HCT116 (cell line): Measurements from ENCODE around the gene LRRN2. TPM values are rescaled to one million over a fixed set of nuclear protein-coding genes. Genes with fewer than 3 reads are reported as not detected.

Source experiments
- ATAC-seq: fragments of 200-7000 bp; cut with Tn5 transposase; 2 replicates; pipeline ENCODE4 v1.9.1; 2020; ENCODE audit warnings: mild to moderate bottlenecking, moderate library complexity
- BruUV-seq: library from RNA; stranded (reverse); fragments of 400-500 nt; replicated peaks from 2 replicates; lab custom pipeline; 2021; lab: Mats Ljungman, UMichigan
- CTCF ChIA-PET: fragments of 300-600 bp; sonication (Branson Sonifier 250); formaldehyde crosslinking; loops from one replicate; lab custom pipeline; 2021; ENCODE audit warnings: antibody characterized with exemption; lab: Charles Lee
- POLR2A ChIA-PET: fragments of 300-600, 350-600 bp; sonication (Branson Sonifier 250); formaldehyde crosslinking; loops from one replicate; lab custom pipeline; 2021; ENCODE audit warnings: antibody characterized with exemption; lab: Charles Lee
- RAD21 ChIA-PET, 2 experiments: fragments of 300-600 bp; sonication (Branson Sonifier 250); formaldehyde crosslinking; loops; one replicate each; lab custom pipeline; 2023; ENCODE audit warnings: low total read pairs in 2 of 2; ENCODE audit not compliant: uncharacterized antibody in 2 of 2, unreplicated experiment in 2 of 2, low non-redundant PET in 1 of 2; lab: Charles Lee
- DNase-seq: peaks from one replicate; pipeline ENCODE4 v3.0.0-alpha.2; 2010; ENCODE audit warnings: low read depth, low spot score
- H2AFZ ChIP-seq: fragments of 200-600 bp; shearing (Covaris generic), sonication (generic); 2 replicates; pipeline ENCODE4 v1.6.1; 2017; ENCODE audit warnings: low read depth, mixed run types, mixed read lengths, antibody characterized with exemption, low read length; ENCODE audit not compliant: poor library complexity, severe bottlenecking
- H3K27ac ChIP-seq: 2 replicates; pipeline ENCODE4 v1.5.1; 2012; ENCODE audit warnings: low read depth, low read length
- H3K27me3 ChIP-seq: fragments of 200-600 bp; sonication (generic); 2 replicates; pipeline ENCODE4 v1.6.1; 2016; ENCODE audit warnings: mixed run types, low read length, mixed read lengths; ENCODE audit not compliant: insufficient read depth
- H3K36me3 ChIP-seq, 2 experiments: fragments of 200-500 bp in 1 of 2; fragments of 200-600 bp in 1 of 2; sonication (Bioruptor generic) in 1 of 2; sonication (generic) in 1 of 2; 2 replicates each; pipeline versions ENCODE4 v1.5.1 to v1.6.1; 2014 to 2016; ENCODE audit warnings: low read length in 2 of 2, inconsistent platforms in 1 of 2, mixed read lengths in 1 of 2, mixed run types in 1 of 2; ENCODE audit not compliant: insufficient read depth in 2 of 2, control insufficient read depth in 1 of 2
- H3K4me1 ChIP-seq, 2 experiments: fragments of 200-600 bp in 1 of 2; sonication (generic) in 1 of 2; 2 replicates each; pipeline versions ENCODE4 v1.5.1 to v1.6.1; 2012 to 2017; ENCODE audit warnings: low read length in 2 of 2, inconsistent platforms in 1 of 2, mild to moderate bottlenecking in 1 of 2, mixed read lengths in 1 of 2, mixed run types in 1 of 2, moderate library complexity in 1 of 2; ENCODE audit not compliant: insufficient read depth in 2 of 2, control insufficient read depth in 1 of 2
- H3K4me2 ChIP-seq: fragments of 200-600 bp; sonication (generic); 2 replicates; pipeline ENCODE4 v1.6.1; 2017; ENCODE audit warnings: mixed run types, low read length, mixed read lengths
- H3K4me3 ChIP-seq, 2 experiments: fragments of 200-600 bp in 1 of 2; sonication (generic) in 1 of 2; replicated peaks in 1 of 2; 2 replicates each; pipeline ENCODE4 v1.5.1; 2011 to 2016; ENCODE audit warnings: low read length in 2 of 2, control low read depth in 1 of 2, low read depth in 1 of 2, mild to moderate bottlenecking in 1 of 2, mixed read lengths in 1 of 2, mixed run types in 1 of 2
- H3K79me2 ChIP-seq: fragments of 200-600 bp; sonication (generic); 2 replicates; pipeline ENCODE4 v1.6.1; 2017; ENCODE audit warnings: mild to moderate bottlenecking, mixed run types, low read length, moderate library complexity, mixed read lengths; ENCODE audit not compliant: insufficient read depth
- H3K9ac ChIP-seq: fragments of 200-600 bp; sonication (generic); 2 replicates; pipeline ENCODE4 v1.6.1; 2016; ENCODE audit warnings: low read length, mixed read lengths
- H3K9me2 ChIP-seq: fragments of 200-600 bp; sonication (generic), shearing (Covaris generic); 2 replicates; pipeline ENCODE4 v1.6.1; 2017; ENCODE audit warnings: mixed run types, mild to moderate bottlenecking, moderate library complexity; ENCODE audit not compliant: insufficient read depth
- H3K9me3 ChIP-seq, 2 experiments: fragments of 200-500 bp in 1 of 2; fragments of 200-600 bp in 1 of 2; sonication (Bioruptor generic) in 1 of 2; sonication (generic) in 1 of 2; 2 replicates each; pipeline ENCODE4 v1.6.1; 2014 to 2017; ENCODE audit warnings: low read length in 2 of 2, mixed read lengths in 2 of 2, inconsistent platforms in 1 of 2, low read depth in 1 of 2, mild to moderate bottlenecking in 1 of 2, mixed run types in 1 of 2, moderate library complexity in 1 of 2; ENCODE audit not compliant: control insufficient read depth in 1 of 2, insufficient read depth in 1 of 2
- H4K20me1 ChIP-seq: fragments of 200-600 bp; sonication (generic), shearing (Covaris generic); 2 replicates; pipeline ENCODE4 v1.6.1; 2017; ENCODE audit warnings: mixed run types, mild to moderate bottlenecking, moderate library complexity; ENCODE audit not compliant: insufficient read depth
- CEBPB ChIP-seq: IDR thresholded peaks from 2 replicates; pipeline ENCODE4 v1.6.1; 2012; ENCODE audit warnings: low read depth
- ELF1 ChIP-seq: IDR thresholded peaks from 2 replicates; pipeline ENCODE4 v1.6.1; 2012; ENCODE audit warnings: low read depth, borderline replicate concordance
- EZH2 ChIP-seq: fragments of 200-600 bp; sonication (generic); IDR thresholded peaks from 2 replicates; pipeline ENCODE4 v1.6.1; 2017; ENCODE audit warnings: antibody characterized with exemption, mixed run types
- FOSL1 ChIP-seq: IDR thresholded peaks from 2 replicates; pipeline ENCODE4 v1.6.1; 2012; ENCODE audit warnings: low read depth
- JUND ChIP-seq: IDR thresholded peaks from 2 replicates; pipeline ENCODE4 v1.6.1; 2012
- POLR2AphosphoS5 ChIP-seq: IDR thresholded peaks from 2 replicates; pipeline ENCODE4 v1.6.1; 2011; ENCODE audit warnings: mild to moderate bottlenecking, low read depth, low read length, moderate library complexity
- RAD21 ChIP-seq: IDR thresholded peaks from 2 replicates; pipeline ENCODE4 v1.6.1; 2012; ENCODE audit warnings: low read depth, mild to moderate bottlenecking
- SP1 ChIP-seq: IDR thresholded peaks from 2 replicates; pipeline ENCODE4 v1.6.1; 2012; ENCODE audit warnings: low read depth
- SRF ChIP-seq: IDR thresholded peaks from 2 replicates; pipeline ENCODE4 v1.6.1; 2012; ENCODE audit warnings: low read depth
- TCF7L2 ChIP-seq: IDR thresholded peaks from 2 replicates; pipeline ENCODE4 v1.7.0; 2011; ENCODE audit warnings: borderline replicate concordance, inconsistent platforms; ENCODE audit not compliant: insufficient read depth, insufficient read length; ENCODE audit errors: extremely low read depth
- ZFX ChIP-seq: fragments of 450-650 bp; IDR thresholded peaks from 2 replicates; pipeline ENCODE4 v1.6.1; 2017
- intact Hi-C: fragments of 100-400 bp; cut with micrococcal nuclease; formaldehyde crosslinking; loops from 2 replicates; pipeline ENCODE4 v1.10.0; 2022
- total RNA-seq: library from RNA; stranded (reverse); gene quantifications from one replicate; pipeline ENCODE4 v1.2.1, GENCODE V29; 2021; ENCODE audit not compliant: unreplicated experiment
- TF ChIP-seq, protein P1 (sequence below): IDR thresholded peaks from 2 replicates; pipeline ENCODE4 v1.6.1; 2012
- TF ChIP-seq, protein P2 (sequence below): IDR thresholded peaks from 2 replicates; pipeline ENCODE4 v1.6.1; 2012; ENCODE audit warnings: low read depth
- TF ChIP-seq, protein P3 (sequence below), 3 experiments: fragments of 200-600 bp in 1 of 3; sonication (generic) in 1 of 3; IDR thresholded peaks in 2 of 3; conservative IDR thresholded peaks in 1 of 3; 2 replicates each; pipeline ENCODE4 v1.5.1; 2012 to 2017; ENCODE audit warnings: low read depth in 2 of 3, low read length in 2 of 3, antibody characterized with exemption in 1 of 3, borderline replicate concordance in 1 of 3, control low read depth in 1 of 3, mild to moderate bottlenecking in 1 of 3, mixed read lengths in 1 of 3, mixed run types in 1 of 3, moderate library complexity in 1 of 3; ENCODE audit not compliant: insufficient read depth in 1 of 3

The LRRN2 gene
- total RNA-seq, 1 experiment from 2014 or later, result 3.2 TPM

DNA sequence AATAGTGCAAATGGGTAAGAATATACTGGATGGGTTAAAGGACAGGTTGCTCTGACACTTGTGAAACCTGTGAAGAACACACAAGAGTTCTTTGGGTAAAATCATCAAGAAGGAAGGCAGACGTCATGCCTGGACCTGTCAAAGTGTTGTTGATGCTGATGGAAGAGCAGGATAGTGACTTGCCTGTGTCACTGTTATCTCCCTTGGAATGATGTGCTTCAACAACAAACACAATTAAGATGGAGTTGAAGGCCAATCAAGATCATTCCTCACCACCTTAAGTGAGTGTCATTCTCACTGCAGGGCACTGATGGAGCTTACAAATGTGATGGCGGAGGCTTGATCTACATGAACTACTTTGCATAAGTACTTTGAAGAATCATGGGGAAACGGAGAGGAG lies 73.2 kb downstream of the LRRN2 start (continued):
- TF ChIP-seq, protein P1, sequence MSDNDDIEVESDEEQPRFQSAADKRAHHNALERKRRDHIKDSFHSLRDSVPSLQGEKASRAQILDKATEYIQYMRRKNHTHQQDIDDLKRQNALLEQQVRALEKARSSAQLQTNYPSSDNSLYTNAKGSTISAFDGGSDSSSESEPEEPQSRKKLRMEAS, result no peak
- TF ChIP-seq ELF1 (no peak), POLR2AphosphoS5 (no peak), FOSL1 (no peak), SRF (no peak), JUND (no peak), CEBPB (no peak), ZFX (no peak)
- TF ChIP-seq, protein P2, sequence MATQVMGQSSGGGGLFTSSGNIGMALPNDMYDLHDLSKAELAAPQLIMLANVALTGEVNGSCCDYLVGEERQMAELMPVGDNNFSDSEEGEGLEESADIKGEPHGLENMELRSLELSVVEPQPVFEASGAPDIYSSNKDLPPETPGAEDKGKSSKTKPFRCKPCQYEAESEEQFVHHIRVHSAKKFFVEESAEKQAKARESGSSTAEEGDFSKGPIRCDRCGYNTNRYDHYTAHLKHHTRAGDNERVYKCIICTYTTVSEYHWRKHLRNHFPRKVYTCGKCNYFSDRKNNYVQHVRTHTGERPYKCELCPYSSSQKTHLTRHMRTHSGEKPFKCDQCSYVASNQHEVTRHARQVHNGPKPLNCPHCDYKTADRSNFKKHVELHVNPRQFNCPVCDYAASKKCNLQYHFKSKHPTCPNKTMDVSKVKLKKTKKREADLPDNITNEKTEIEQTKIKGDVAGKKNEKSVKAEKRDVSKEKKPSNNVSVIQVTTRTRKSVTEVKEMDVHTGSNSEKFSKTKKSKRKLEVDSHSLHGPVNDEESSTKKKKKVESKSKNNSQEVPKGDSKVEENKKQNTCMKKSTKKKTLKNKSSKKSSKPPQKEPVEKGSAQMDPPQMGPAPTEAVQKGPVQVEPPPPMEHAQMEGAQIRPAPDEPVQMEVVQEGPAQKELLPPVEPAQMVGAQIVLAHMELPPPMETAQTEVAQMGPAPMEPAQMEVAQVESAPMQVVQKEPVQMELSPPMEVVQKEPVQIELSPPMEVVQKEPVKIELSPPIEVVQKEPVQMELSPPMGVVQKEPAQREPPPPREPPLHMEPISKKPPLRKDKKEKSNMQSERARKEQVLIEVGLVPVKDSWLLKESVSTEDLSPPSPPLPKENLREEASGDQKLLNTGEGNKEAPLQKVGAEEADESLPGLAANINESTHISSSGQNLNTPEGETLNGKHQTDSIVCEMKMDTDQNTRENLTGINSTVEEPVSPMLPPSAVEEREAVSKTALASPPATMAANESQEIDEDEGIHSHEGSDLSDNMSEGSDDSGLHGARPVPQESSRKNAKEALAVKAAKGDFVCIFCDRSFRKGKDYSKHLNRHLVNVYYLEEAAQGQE, result no peak

DNA sequence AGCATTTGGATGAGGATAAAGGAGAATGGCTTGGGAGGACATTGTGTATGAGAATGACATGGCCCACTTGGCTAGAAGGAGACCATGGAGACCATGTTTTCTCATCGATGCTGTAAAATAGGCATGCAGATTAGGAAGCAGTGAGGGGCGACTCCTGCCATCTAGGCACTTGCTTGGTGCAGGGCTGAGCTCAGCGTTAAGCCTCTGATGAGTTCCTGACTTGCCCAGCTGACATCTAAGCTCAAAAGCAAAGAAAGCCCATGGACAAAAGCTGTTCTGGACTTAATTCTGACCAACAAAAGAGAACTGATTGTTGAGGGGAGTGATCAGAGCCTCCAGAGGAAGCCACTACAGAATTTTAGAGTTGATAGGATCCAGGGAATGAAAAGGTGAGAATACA lies 74.5 kb downstream of the LRRN2 start:
- TF ChIP-seq FOSL1, result no peak
- TF ChIP-seq CEBPB, result no peak
- no peak for TF ChIP-seq ELF1
- no peak for TF ChIP-seq SP1
- TF ChIP-seq, protein P3, sequence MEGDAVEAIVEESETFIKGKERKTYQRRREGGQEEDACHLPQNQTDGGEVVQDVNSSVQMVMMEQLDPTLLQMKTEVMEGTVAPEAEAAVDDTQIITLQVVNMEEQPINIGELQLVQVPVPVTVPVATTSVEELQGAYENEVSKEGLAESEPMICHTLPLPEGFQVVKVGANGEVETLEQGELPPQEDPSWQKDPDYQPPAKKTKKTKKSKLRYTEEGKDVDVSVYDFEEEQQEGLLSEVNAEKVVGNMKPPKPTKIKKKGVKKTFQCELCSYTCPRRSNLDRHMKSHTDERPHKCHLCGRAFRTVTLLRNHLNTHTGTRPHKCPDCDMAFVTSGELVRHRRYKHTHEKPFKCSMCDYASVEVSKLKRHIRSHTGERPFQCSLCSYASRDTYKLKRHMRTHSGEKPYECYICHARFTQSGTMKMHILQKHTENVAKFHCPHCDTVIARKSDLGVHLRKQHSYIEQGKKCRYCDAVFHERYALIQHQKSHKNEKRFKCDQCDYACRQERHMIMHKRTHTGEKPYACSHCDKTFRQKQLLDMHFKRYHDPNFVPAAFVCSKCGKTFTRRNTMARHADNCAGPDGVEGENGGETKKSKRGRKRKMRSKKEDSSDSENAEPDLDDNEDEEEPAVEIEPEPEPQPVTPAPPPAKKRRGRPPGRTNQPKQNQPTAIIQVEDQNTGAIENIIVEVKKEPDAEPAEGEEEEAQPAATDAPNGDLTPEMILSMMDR (IDR thresholded peaks at IDR 0.05 in 2 of 3, conservative IDR thresholded peaks at IDR 0.05 in 1 of 3; ENCODE audit: borderline replicate concordance in 1 of 3, insufficient read depth in 1 of 3, low read depth in 2 of 3, low read length in 2 of 3), result no peak
- no peak for TF ChIP-seq TCF7L2
- TF ChIP-seq RAD21, result no peak
- no peak for TF ChIP-seq POLR2AphosphoS5
- TF ChIP-seq EZH2, result no peak
- Histone ChIP-seq H3K27me3 (peaks cover 4% of the 10 kb centered on the region; the same call in 1 of the 2 replicates), H3K79me2 (no peaks in the 10 kb centered on the region), H3K9me2 (no peaks in the 10 kb centered on the region), H3K4me2 (no peak overlapping the region), H3K4me3 (no peak overlapping the region), H3K36me3 (no peaks in the 10 kb centered on the region), H3K27ac (no peak overlapping the region), H3K4me1 (no peaks in the 10 kb centered on the region), H3K9ac (no peak overlapping the region), H4K20me1 (no peaks in the 10 kb centered on the region), H2AFZ (no peak overlapping the region), H3K9me3 (no peaks in the 10 kb centered on the region)
- ChIA-PET RAD21 (no interaction called here), POLR2A (no interaction called here), CTCF (no interaction called here)
- no peak for DNase-seq
- no peak for ATAC-seq
- intact Hi-C loops, result no loop called here
- BruUV-seq, result no TSS peak
